ENCODE data around the gene RRBP1.
A peak's percentile ranks its signal among the peaks of the same experiment; 100 is the strongest.
"Not testable (repeated sequence)": the region's sequence is repeated elsewhere in the genome, so short reads cannot be mapped to it uniquely, and the experiment has no call there.

The RRBP1 gene

GRCh38 chr20:17708675-17709360 lies 26.8 kb upstream of the RRBP1 start:
- DNase-seq (ENCODE audit: low spot score): no peak

DNA sequence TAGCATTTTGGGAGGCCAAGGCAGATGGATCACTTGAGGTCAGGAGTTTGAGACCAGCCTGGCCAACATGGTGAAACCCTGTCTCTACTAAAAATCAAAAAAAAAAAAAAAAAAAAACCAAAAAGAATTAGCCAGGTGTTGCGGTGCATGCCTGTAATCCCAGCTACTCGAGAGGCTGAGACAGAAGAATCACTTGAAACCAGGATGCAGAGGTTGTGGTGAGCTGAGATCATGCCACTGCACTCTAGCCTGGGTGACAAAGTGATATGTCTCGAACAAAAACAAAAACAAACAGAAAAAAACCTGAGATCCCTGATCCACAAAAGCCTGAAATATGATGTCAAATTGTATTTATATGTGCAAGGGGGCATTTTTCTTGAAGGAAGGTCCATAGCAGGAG lies 25.9 kb upstream of the RRBP1 start:
- not testable (repeated sequence) for DNase-seq (ENCODE audit: low spot score)

DNA sequence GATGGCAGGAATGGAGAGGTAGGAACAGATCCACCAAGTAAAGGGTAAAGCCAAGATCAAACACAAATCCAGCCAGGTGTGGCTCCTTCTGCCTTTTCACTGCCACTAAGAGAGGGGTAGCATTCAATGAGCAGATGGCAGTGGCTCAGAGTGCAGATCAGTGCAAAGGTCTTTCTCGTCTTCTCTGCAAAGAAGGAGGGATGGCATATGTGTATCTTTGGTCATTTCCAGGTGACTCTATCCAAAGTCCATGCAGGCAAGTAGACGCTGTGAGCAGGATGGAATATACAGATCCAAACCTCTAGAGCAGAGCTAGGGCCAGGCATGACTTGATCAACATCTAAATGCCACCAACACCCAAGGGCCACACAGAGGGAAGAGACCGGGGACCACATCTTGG lies 24.6 kb upstream of the RRBP1 start:
- no peak for DNase-seq (ENCODE audit: low spot score)

DNA sequence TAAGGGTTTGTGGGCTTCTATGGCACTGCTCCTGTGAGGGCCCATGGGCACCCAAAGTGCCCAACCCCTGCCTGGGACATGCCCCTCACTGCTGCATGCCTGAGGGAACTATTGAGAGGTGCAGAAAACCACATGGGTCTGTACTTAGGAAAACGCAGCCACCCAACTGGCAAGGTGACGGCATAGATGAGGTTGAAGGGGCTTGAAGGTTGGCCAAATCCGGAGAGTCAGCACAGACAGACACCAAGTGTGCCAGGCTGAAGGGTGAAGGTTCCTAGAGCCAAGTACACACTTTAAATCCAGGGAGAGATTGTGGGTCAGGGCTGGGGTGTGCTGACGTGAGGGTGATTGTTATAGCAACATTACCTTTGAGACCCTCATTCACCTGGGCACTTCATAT lies 23.9 kb upstream of the RRBP1 start:
- no peak for DNase-seq (ENCODE audit: low spot score)

DNA sequence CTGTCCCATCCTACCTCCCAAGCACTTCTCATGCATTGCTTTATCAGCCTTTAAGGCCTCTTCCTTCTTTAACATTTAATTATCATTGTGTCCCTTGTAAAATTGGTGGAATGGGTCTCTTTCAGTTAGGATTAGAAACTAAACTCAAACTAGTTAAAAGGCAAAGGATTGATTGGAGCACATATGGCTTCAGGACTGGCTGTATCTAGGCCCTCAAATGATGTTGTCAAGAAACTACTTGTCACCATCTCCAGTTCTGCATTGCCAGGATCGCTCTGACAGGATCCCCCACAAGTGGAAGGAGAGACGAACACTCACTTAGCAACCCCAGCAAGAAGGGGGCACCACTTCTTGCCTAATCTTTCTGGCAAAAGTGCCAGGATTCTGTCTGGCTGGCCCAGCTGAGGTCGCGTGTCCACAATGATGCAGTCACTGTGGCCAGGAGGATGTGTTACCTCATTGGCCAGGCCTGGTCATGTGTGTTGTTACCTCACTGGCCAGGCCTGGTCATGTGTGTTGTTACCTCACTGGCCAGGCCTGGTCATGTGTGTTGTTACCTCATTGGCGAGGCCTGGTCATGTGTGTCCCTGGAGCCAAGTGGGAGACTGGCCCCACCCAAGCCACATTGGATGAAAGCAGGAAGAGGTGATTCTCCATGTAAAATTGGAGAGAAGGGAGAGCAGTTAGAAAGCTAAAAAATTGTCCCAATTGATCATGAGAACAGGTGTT lies 22.7 kb upstream of the RRBP1 start:
- DNase-seq (ENCODE audit: low spot score): no peak

DNA sequence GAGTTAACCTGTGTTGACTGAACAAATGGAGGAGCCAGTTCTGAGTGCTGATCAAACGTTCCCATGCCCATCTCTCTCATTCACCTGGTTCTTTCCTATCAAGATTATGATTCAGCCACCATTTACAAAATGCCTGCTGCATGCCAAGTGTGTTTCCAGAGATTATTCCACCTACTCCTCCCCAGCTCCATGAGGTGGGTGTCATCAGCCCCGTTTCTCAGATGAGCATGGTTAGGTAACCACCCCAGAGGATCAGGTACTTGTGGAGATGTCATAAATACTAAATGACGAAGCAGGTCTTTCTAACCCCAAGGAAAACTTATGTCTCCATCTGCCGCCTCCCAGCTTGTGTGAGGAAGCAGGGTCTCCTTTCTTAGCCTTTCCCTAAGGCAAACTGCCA lies 19.8 kb upstream of the RRBP1 start:
- DNase-seq (ENCODE audit: low spot score): peak; percentile 71

- DNase-seq (ENCODE audit: low spot score): no peak
These were observed 18.6 kb upstream of the RRBP1 start for GRCh38 chr20:17700637-17701036.

GRCh38 chr20:17699931-17700351 lies 17.9 kb upstream of the RRBP1 start, which contains the start of gene BANF2:
Gene BANF2, plus strand, starts transcription at chr20:17699966. Its CDS starts 25,060 bp downstream, at chr20:17725026.
- no peak for DNase-seq (ENCODE audit: low spot score)

DNA sequence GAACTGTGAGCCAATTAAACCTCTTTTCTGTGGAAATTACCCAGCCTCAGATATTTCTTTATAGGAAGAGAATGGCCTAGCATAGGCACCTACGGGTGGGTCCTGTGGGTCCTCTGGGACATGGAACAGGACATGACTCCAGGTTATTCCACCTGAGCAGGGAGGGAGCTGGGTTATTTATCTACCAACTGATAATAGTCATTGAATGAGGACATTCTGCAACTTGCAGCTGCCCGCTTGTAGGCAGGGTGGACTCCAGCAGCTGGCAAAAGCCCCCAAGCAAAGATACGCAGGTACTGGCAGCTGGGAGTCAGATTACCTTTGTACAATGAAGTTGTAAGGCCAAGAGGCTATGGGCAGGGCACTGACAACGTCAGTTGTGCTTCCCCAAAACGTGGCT lies 16.3 kb upstream of the RRBP1 start:
- no peak for DNase-seq (ENCODE audit: low spot score)

DNA sequence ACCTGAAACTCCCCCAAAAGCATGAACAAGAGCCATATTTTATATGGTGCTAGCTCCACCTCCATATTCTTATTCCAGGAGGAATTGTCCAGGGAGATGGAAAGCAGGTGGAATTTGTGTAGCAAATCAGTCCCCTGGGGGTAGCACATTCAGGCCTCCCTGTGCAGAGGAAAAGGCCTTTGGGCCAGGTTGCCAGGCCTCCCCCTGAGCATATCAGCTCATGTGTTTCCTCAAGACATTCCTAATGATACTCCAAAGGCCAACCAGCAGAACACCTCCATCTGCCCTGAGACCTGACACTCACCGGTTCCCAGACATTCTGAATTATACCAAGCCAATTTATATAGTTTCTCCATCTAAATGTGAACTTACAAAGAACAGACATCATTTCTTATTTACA lies 15.1 kb upstream of the RRBP1 start:
- DNase-seq (ENCODE audit: low spot score): no peak

DNA sequence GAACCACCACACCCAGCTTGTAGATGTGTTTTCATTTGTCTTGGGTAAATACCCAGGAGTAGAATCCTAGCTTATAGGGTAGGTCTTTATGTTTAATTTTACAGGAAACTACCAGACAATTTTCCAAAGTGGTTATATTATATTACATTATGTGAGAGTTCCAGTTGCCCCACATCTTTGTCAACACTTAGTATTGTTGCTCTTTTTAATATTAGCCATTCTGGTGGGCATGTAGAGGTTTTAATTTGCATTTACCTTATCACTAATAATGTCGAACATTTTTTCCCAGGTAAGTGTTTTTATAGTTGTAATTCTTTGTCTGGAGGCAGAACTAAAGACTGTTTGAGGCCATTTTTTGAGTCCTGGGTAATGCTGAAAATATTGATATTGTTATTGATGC lies 14.2 kb upstream of the RRBP1 start:
- no peak for DNase-seq (ENCODE audit: low spot score)

GRCh38 chr20:17694767-17695166 lies 12.7 kb upstream of the RRBP1 start:
- no peak for DNase-seq (ENCODE audit: low spot score)

- no peak for DNase-seq (ENCODE audit: low spot score)
These were observed 11.5 kb upstream of the RRBP1 start for GRCh38 chr20:17693444-17694001.

- no peak for DNase-seq (ENCODE audit: low spot score)
These were observed 9.7 kb upstream of the RRBP1 start for GRCh38 chr20:17691758-17692157.

DNA sequence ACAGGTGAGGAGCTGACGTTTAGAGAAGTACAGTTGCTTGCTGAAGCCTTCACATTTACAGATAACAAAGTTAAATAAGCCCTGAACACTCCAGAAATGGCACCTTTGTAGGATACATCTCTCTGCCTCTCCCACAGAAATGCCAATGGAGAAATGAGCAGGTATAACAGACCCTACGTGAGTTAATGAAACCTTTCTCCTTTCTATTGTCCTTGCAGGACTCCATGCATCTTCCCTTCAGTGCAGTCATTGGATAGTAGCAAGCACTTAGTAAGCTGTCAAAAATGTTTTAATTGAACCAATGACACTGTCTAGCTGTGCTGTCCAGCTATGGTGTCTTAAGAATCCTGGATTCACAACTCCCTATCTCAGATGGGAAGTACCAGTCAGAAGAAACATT lies 8.1 kb upstream of the RRBP1 start:
- no peak for DNase-seq (ENCODE audit: low spot score)

DNA sequence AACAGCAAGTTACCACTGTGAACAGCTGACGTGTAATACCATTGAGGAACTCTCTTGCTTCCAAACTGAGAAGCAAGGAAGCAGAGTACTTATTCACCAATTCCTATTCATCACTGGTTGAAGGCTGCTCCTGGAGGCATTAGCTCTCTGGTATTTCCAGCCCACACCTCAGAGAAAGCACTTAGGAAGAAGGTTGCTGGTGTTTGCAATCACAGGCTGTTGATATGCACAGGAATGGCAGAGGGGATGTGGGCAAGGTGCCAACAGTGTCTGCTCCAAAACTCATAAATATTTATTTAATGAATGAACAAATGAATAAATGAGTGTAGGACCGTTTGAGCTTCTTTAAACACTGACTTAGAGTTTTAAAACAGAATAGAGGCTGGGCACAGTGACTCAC lies 6.9 kb upstream of the RRBP1 start:
- DNase-seq (ENCODE audit: low spot score): no peak

DNA sequence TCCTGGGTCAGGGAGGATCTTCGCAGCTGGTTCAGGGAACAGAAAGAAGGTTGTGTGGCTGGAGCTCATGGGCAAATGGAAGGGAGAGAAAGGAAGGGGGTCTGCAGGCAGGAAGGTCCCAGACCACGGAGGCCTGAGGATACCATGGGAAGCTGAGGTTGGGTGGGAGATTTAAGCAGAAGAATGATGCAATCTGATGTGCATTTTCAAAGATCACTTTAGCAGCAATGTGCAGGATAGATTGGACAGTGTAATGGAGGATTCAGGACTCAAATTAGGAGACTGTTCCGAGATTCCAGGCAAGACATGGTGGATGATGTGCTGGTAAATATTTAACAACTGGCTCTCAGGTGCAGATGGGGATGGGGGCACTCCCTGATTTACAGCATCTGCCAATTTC lies 5.8 kb upstream of the RRBP1 start:
- no peak for DNase-seq (ENCODE audit: low spot score)

DNA sequence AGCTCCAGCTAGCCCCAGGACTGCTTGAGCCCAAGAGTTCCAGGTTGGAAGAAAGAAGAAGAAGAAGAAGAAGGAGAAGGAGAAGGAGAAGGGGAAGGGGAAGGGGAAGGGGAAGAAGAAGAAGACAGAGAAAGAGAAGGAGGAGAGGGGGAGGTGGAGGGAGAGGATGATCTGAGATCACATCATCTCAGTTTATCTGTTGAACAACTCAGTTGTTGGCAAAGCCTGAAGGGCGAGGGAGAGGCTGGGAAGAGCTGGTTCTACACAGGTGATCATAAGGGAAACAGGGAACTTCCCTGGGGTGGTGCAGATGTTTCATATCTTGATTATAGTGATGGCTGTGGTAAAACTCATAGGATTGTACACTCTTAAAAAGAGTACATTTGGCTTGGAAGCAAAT lies 3.1 kb upstream of the RRBP1 start:
- DNase-seq (ENCODE audit: low spot score): no peak

GRCh38 chr20:17684077-17684888 lies 2.2 kb upstream of the RRBP1 start:
- DNase-seq (ENCODE audit: low spot score): no peak

GRCh38 chr20:17683218-17684076 lies 1.4 kb upstream of the RRBP1 start:
- no peak for DNase-seq (ENCODE audit: low spot score)

DNA sequence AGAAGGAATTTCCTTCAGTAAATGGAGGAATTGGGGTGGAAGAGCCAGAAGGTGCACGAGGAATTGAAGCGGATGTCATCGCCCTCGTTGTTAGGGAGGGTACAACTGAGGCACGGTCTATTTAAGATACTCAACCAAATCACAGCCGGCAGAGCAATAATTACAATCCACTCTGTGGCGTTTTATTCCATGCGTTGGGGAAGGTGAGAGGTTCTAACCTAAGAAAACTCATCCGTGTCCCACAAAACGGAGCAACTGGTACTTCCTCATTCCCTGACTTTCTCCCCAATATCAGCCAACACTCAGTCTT lies 802 bp upstream of the RRBP1 start:
- DNase-seq (ENCODE audit: low spot score): no peak

DNA sequence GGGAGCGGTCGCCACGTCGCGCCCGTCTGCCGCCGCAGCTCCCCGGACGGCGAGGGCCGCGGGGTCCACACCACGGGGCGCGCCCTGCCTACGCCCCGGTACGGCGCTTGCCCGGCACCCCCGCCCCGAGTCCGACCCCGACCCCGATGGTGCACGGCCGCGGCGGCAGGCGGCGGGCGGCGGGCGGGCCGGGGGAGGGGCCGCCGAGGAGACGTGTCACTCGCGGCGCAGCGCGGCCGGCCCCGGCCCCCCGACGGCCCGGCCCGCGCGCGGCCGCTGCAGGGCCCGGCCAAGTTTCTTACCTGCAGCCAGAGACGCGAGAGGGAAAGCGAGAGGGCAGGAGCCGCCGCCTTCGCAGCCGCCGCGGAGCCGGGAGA lies 328 bp downstream of the RRBP1 start:
- no peak for DNase-seq (ENCODE audit: low spot score)

Measured in putamen (tissue), 1 donor.